Ascending aorta (tissue), 2 donors: ENCODE data around the gene NPAS4. TPM values are rescaled to one million over a fixed set of nuclear protein-coding genes. Genes with fewer than 3 reads are reported as not detected.
A peak's percentile ranks its signal among the peaks of the same experiment; 100 is the strongest.
"Not testable (repeated sequence)": the region's sequence is repeated elsewhere in the genome, so short reads cannot be mapped to it uniquely, and the experiment has no call there.

Source experiments
- DNase-seq, 2 donors: peaks; one replicate each; pipeline ENCODE4 v3.0.0-alpha.2; 2019; ENCODE audit warnings: low spot score in 2 of 2
- H3K27ac ChIP-seq, 2 donors: fragments of 200-600 bp; sonication (generic); one replicate each; pipeline ENCODE4 v1.5.1; 2016 to 2017; ENCODE audit warnings: mild to moderate bottlenecking in 1 of 2
- H3K27me3 ChIP-seq: fragments of 200-600 bp; sonication (generic); one replicate; pipeline ENCODE4 v1.5.1; 2017
- H3K36me3 ChIP-seq, 2 donors: fragments of 200-600 bp; sonication (generic); one replicate each; pipeline ENCODE4 v1.5.1; 2016
- H3K4me1 ChIP-seq, 2 donors: fragments of 200-600 bp; sonication (generic); one replicate each; pipeline ENCODE4 v1.5.1; 2016 to 2017; ENCODE audit warnings: mild to moderate bottlenecking in 1 of 2
- H3K4me3 ChIP-seq, 2 donors: fragments of 200-600 bp; sonication (generic); one replicate each; pipeline ENCODE4 v1.5.1; 2016 to 2017; ENCODE audit warnings: mild to moderate bottlenecking in 1 of 2
- H3K9me3 ChIP-seq, 2 donors: fragments of 200-600 bp; sonication (generic); one replicate each; pipeline ENCODE4 v1.5.1; 2016
- CTCF ChIP-seq, 3 experiments: fragments of 200-600 bp in 2 of 3; fragments of 450-650 bp in 1 of 3; sonication (generic) in 2 of 3; IDR thresholded peaks; one replicate each; pipeline ENCODE4 v1.5.1; 2016 to 2019; ENCODE audit warnings: antibody characterized with exemption in 3 of 3, mild to moderate bottlenecking in 1 of 3, moderate library complexity in 1 of 3
- intact Hi-C: fragments of 100-400 bp; cut with DNase I; formaldehyde crosslinking; loops from one replicate; pipeline ENCODE4 v1.15.1; 2023
- total RNA-seq: library from RNA; depleted of rRNA; stranded (reverse); fragments of >200 nt; gene quantifications from one replicate; pipeline ENCODE4 v1.1.0, GENCODE V29; 2016

The NPAS4 gene
- total RNA-seq, 1 donor from 2014 or later = 5.0 TPM

DNA sequence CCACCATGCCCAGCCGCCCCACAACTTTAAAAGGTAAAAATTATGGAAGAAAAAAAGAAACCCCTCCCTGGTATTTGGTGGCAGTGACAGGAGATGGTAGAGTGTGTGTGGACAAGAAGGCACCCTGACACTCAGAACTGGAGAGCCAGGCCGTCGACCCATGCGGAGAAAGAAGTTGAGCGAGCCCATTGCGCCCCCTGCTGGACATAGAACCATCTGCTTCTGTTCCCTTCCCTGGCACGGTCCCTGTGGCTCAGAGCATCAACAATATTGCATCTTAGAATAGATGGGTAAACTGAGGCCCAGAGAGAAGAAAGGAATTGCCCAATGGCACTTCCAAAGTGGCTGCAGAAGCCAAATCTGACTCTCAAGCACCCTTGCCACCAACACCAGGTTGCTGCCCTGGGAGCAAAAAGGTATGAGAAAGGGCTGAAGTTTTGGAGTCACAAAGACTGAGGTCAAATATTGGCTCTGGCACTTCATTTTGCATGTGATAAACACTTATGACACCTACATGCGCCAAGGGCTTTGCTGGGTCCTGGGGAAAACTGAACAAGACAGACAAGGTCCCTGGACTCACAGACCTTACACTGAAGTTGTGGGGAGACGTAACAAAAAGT is 9.3 kb downstream of the NPAS4 start:
- H3K36me3 ChIP-seq = peaks cover 0 to 16% of the 10 kb centered on the region in 2 donors
- no peaks in the 10 kb centered on the region for H3K9me3 ChIP-seq
- H3K4me1 ChIP-seq = no peaks in the 10 kb centered on the region
- H3K4me3 ChIP-seq = no peak overlapping the region
- intact Hi-C loops = loop anchor here (1.0 kb wide), 1 partner anchor 22 kb away; no protein-coding TSS in a partner anchor
- H3K27ac ChIP-seq = no peak overlapping the region
- H3K27me3 ChIP-seq = no peaks in the 10 kb centered on the region
- peak; percentile 66 to 86 (median 80) for TF ChIP-seq CTCF (IDR thresholded peaks at IDR 0.05)
- DNase-seq = peak in 1 of 2 donors; percentile 84

GRCh38 chr11:66431287-66431686 is 10.5 kb downstream of the NPAS4 start:
- H3K27ac ChIP-seq, H3K4me3 ChIP-seq, H3K4me1 ChIP-seq, DNase-seq, intact Hi-C loops, H3K9me3 ChIP-seq, H3K27me3 ChIP-seq: not testable (repeated sequence)
- H3K36me3 ChIP-seq = peaks cover 7 to 28% of the 10 kb centered on the region in 2 donors

- H3K27me3 ChIP-seq, H3K4me3 ChIP-seq, H3K4me1 ChIP-seq, intact Hi-C loops, DNase-seq, H3K27ac ChIP-seq, H3K9me3 ChIP-seq: not testable (repeated sequence)
- H3K36me3 ChIP-seq = peaks cover 13 to 33% of the 10 kb centered on the region in 2 donors
Observed at GRCh38 chr11:66431871-66432329, 11.1 kb downstream of the NPAS4 start.

DNA sequence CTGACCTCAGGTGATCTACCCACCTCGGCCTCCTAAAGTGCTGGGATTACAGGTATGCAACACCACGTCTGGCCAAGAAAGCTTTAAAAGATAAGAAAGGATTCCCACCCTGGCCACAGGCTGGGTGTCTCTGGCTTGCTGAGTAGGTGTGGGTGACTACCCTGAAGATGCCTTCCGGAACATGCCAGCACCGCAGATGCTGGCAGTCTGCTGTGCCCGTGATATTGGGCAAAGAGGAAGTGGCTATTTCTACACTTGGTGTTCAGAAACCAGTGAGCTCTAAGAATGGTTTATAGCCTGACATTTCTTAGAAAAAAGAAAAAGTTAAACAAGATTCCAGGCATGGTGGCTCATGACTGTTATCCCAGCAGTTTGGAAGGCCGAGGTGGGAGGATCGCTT is 11.8 kb downstream of the NPAS4 start:
- no peak for DNase-seq
- H3K4me1 ChIP-seq = no peaks in the 10 kb centered on the region
- H3K27ac ChIP-seq = no peak overlapping the region
- intact Hi-C loops = no loop called here
- TF ChIP-seq CTCF (IDR thresholded peaks at IDR 0.05) = no peak
- H3K36me3 ChIP-seq = peaks cover 15 to 36% of the 10 kb centered on the region in 2 donors
- no peaks in the 10 kb centered on the region for H3K27me3 ChIP-seq
- H3K9me3 ChIP-seq = no peaks in the 10 kb centered on the region
- no peak overlapping the region for H3K4me3 ChIP-seq

DNA sequence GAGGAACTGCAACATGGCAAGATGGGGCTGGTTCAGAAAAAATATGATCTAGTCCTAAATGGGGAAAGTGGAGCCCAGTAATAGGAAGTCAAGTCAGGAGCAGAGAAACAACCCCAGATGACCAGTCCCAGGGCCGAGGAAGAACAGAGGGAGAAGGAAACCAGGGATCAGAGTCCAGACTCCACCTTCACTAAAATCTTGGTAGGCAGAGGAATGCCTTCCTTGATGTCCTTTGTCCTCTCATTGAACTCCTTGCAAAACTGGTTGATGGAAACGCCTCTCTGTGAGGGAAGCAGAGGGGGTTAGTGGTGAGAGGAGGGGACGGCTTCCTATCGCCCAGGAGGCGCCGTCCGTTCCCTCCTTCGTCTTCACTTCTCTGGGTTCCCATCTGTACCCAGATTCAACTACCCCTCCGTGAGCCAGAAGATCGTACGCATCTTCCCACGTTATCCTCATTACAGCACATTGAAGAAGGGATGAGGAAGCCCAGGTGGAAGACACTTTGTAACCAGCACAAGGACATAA is 17.2 kb downstream of the NPAS4 start:
- no peak for TF ChIP-seq CTCF (IDR thresholded peaks at IDR 0.05)
- Histone ChIP-seq H3K4me1 (peaks cover 3 to 4% of the 10 kb centered on the region in 2 donors), H3K27ac (peak overlapping the region; percentile 58 to 74), H3K27me3 (no peaks in the 10 kb centered on the region), H3K36me3 (peaks cover 15 to 31% of the 10 kb centered on the region in 2 donors), H3K9me3 (no peaks in the 10 kb centered on the region), H3K4me3 (peak overlapping the region; percentile 59 to 82)
- intact Hi-C loops = loop anchor here (2.0 kb wide), 3 partner anchors 29 to 241 kb away; partner anchors contain the start of gene PELI3
- DNase-seq = no peak

DNA sequence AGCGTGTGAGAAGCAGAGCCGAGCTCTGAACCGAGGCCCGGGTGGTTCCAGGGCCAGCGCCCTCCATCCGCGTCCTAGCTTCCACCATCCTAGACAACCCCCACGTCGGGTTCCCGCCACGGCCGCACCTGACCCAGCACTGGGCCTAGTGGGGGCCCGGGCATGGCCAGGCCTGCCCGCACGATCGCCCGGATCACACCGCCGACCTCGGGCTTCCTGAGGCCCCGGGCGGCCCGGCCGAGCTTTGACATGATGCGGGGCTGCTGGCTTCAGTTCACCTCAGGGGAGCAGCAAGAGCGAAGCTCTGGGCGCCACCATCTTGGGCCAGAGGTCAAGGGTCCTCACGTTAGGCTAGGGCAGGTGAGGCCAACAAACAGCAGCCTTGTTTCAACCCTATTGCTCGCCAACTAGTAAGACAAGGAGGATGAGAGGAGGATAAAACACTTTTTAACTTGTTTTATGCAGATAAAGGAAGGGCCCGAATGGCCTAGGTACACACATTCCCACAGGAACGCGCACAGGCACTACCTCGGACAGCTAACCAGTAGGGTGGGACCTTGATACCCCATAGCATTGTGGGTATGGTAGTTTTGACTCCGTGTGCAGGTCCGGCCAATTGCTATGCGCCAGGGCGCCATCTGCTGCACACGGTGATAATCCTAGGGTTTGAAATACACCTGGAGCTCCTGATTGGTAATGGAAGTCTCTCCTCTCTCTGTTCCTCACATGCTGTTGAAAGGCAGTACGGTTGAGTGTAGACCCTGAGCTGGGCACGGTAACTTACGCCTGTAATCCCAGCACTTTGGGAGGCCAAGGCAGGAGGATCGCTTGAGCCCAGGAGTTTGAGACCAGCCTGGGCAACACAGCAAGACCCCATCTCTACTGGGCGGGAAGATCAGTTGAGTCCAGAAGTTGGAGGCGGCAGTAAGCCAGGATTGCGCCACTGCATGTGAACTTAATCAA is 17.9 kb downstream of the NPAS4 start, which contains the start of gene MRPL11:
Gene MRPL11, minus strand, starts transcription at position 345 of the 963 bp plus-strand sequence. Its CDS starts 94 bp downstream, at position 251.
- H3K4me3 ChIP-seq = peak within 1 kb of the TSS; percentile 59 to 82
- peak; percentile 58 to 78 (median 61) for TF ChIP-seq CTCF (IDR thresholded peaks at IDR 0.05)
- peaks cover 15 to 25% of the 10 kb centered on the region in 2 donors for H3K36me3 ChIP-seq
- intact Hi-C loops = loop anchor here (2.0 kb wide), 3 partner anchors 28 to 240 kb away; partner anchors contain the start of gene PELI3
- peak; percentile 53 to 93 for DNase-seq
- H3K4me1 ChIP-seq = peaks cover 3 to 4% of the 10 kb centered on the region in 2 donors
- peak within 1 kb of the TSS; percentile 58 to 74 for H3K27ac ChIP-seq
- no peaks in the 10 kb centered on the region for H3K9me3 ChIP-seq
- no peaks in the 10 kb centered on the region for H3K27me3 ChIP-seq

DNA sequence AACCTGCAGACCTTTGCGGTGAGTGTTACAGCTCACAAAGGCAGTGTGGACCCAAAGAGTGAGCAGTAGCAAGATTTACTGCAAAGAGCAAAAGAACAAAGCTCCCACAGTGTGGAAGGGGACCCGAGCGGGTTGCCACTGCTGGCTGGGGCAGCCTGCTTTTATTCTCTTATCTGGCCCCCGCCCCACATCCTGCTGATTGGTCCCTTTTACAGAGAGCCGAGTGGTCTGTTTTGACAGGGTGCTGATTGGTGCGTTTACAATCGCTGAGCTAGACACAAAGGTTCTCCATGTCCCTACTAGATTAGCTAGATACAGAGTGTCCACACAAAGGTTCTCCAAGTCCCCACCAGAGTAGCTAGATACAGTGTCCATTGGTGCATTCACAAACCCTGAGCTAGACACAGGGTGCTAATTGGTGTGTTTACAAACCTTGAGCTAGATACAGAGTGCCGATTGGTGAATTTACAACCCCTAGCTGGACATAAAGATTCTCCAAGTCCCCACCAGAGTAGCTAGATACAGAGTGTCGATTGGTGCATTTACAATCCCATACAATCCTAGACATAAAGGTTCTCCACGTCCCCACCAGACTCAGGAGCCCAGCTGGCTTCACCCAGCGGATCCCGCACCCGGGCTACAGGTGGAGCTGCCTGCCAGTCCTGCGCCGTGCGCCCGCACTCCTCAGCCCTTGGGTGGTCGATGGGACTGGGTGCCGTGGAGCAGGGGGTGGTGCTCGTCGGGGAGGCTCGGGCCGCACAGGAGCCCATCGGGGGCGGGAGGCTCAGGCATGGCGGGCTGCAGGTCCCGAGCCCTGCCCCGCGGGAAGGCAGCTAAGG is 19.5 kb downstream of the NPAS4 start:
- intact Hi-C loops, H3K4me1 ChIP-seq, H3K27ac ChIP-seq, H3K4me3 ChIP-seq, H3K27me3 ChIP-seq, H3K9me3 ChIP-seq, DNase-seq: not testable (repeated sequence)
- peaks cover 15 to 18% of the 10 kb centered on the region in 2 donors for H3K36me3 ChIP-seq

- H3K4me3 ChIP-seq, intact Hi-C loops, H3K9me3 ChIP-seq, H3K4me1 ChIP-seq, H3K27ac ChIP-seq, DNase-seq, H3K27me3 ChIP-seq: not testable (repeated sequence)
- H3K36me3 ChIP-seq = peaks cover 11 to 12% of the 10 kb centered on the region in 2 donors
Observed at GRCh38 chr11:66440940-66441282, 20.1 kb downstream of the NPAS4 start.
